ENCODE measurements around the gene WASF3.
A peak's percentile ranks its signal among the peaks of the same experiment; 100 is the strongest.
"Not testable (repeated sequence)": the region's sequence is repeated elsewhere in the genome, so short reads cannot be mapped to it uniquely, and the experiment has no call there.

Gene WASF3

GRCh38 chr13:26621731-26622401 lies 64.4 kb downstream of the WASF3 start:
- Mint-ChIP-seq H3K4me1 (no peaks in the 10 kb centered on the region), H3K9me3 (peaks cover 8% of the 10 kb centered on the region), H3K36me3 (no peaks in the 10 kb centered on the region), H3K27ac (no peak overlapping the region), H3K4me3 (no peak overlapping the region)
- no peak for ATAC-seq
- no peak for DNase-seq (ENCODE audit: low spot score in 2 of 2)

- H3K9me3 Mint-ChIP-seq = peaks cover 8% of the 10 kb centered on the region
- no peak overlapping the region for H3K27ac Mint-ChIP-seq
- no peaks in the 10 kb centered on the region for H3K36me3 Mint-ChIP-seq
- DNase-seq (ENCODE audit: low spot score in 2 of 2) (no peak), ATAC-seq (no peak)
- no peak overlapping the region for H3K4me3 Mint-ChIP-seq
- H3K4me1 Mint-ChIP-seq = no peaks in the 10 kb centered on the region
Measured at GRCh38 chr13:26623125-26623524, 65.6 kb downstream of the WASF3 start.

GRCh38 chr13:26624572-26624971 lies 67.1 kb downstream of the WASF3 start:
- Mint-ChIP-seq H3K27ac (no peak overlapping the region), H3K4me1 (no peaks in the 10 kb centered on the region), H3K4me3 (no peak overlapping the region), H3K36me3 (no peaks in the 10 kb centered on the region), H3K9me3 (peaks cover 8% of the 10 kb centered on the region)
- DNase-seq (ENCODE audit: low spot score in 2 of 2) = no peak
- ATAC-seq = no peak

DNA sequence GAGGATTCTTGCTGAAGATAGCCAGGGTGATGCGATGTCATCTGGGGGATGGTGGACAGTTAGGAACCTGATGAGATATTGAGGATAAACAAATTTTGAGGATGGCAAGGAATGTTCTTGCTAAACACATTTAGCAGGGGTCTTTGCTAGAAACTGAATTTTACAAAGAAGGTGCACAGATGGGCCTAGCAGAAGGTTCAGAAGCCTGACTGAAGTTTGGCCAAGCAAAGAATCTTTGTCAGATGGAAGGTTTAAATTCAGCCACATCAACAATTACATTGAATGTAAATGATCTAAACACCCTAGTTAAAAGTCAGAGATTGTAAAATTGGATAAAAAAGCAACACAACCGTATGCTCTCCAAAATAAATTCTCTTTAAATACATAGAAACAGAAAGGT lies 68.8 kb downstream of the WASF3 start:
- no peaks in the 10 kb centered on the region for H3K36me3 Mint-ChIP-seq
- H3K4me1 Mint-ChIP-seq = no peaks in the 10 kb centered on the region
- peaks cover 8% of the 10 kb centered on the region for H3K9me3 Mint-ChIP-seq
- H3K27ac Mint-ChIP-seq = no peak overlapping the region
- DNase-seq (ENCODE audit: low spot score in 2 of 2) (no peak), ATAC-seq (no peak)
- H3K4me3 Mint-ChIP-seq = no peak overlapping the region

DNA sequence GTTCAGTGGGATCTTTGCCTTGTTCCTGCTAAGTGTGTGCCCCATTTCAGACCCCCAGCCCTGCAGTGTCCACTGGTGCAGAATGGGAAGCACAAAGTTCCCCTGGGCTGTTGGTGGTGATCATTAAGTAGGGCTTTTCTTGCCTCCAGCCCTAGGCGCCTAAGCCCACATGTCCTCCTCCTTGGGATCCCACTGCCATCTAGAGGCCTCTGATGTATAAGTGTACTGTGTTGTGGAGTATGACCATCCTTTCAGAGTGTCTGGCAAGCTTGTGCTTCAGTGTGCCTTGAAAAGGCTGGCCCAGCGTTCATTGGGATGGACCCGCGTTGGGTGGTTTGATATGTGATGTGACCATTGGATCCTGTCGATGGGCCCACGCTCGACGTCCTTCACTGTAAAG lies 71.2 kb downstream of the WASF3 start:
- Mint-ChIP-seq H3K4me1 (no peaks in the 10 kb centered on the region), H3K36me3 (no peaks in the 10 kb centered on the region), H3K27ac (no peak overlapping the region), H3K4me3 (no peak overlapping the region), H3K9me3 (peaks cover 8% of the 10 kb centered on the region)
- DNase-seq (ENCODE audit: low spot score in 2 of 2) (no peak), ATAC-seq (peak; percentile 39)

- no peaks in the 10 kb centered on the region for H3K4me1 Mint-ChIP-seq
- H3K27ac Mint-ChIP-seq = no peak overlapping the region
- no peak overlapping the region for H3K4me3 Mint-ChIP-seq
- no peak for DNase-seq (ENCODE audit: low spot score in 2 of 2)
- ATAC-seq = peak; percentile 19
- no peaks in the 10 kb centered on the region for H3K36me3 Mint-ChIP-seq
- peaks cover 4% of the 10 kb centered on the region for H3K9me3 Mint-ChIP-seq
Measured at GRCh38 chr13:26629260-26629825, 71.9 kb downstream of the WASF3 start.

DNA sequence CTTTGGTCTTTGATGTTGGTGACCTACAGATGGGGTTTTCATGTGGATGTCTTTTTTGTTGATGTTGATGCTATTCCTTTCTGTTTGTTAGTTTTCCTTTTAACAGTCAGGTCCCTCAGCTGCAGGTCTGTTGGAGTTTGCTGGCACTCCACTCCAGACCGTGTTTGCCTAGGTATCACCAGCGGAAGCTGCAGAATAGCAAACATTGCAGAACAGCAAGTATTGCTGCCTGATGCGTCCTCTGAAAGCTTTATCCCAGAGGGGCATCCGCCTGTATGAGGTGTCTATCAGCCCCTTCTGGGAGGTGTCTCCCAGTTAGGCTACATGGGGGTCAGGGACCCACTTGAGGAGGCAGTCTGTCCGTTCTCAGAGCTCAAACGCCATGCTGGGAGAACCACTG lies 78.2 kb downstream of the WASF3 start:
- H3K4me3 Mint-ChIP-seq; DNase-seq (ENCODE audit: low spot score in 2 of 2); H3K27ac Mint-ChIP-seq; ATAC-seq; H3K36me3 Mint-ChIP-seq; H3K9me3 Mint-ChIP-seq; H3K4me1 Mint-ChIP-seq: not testable (repeated sequence)

GRCh38 chr13:26636073-26636472 lies 78.6 kb downstream of the WASF3 start:
- not testable (repeated sequence) for ATAC-seq; H3K27ac Mint-ChIP-seq; H3K4me1 Mint-ChIP-seq; H3K36me3 Mint-ChIP-seq; H3K9me3 Mint-ChIP-seq; DNase-seq (ENCODE audit: low spot score in 2 of 2); H3K4me3 Mint-ChIP-seq

- Mint-ChIP-seq H3K9me3 (peaks cover 9% of the 10 kb centered on the region), H3K4me3 (no peak overlapping the region), H3K27ac (no peak overlapping the region), H3K36me3 (no peaks in the 10 kb centered on the region), H3K4me1 (no peaks in the 10 kb centered on the region)
- DNase-seq (ENCODE audit: low spot score in 2 of 2) = no peak
- ATAC-seq = no peak
Measured at GRCh38 chr13:26646603-26647002, 89.1 kb downstream of the WASF3 start.

DNA sequence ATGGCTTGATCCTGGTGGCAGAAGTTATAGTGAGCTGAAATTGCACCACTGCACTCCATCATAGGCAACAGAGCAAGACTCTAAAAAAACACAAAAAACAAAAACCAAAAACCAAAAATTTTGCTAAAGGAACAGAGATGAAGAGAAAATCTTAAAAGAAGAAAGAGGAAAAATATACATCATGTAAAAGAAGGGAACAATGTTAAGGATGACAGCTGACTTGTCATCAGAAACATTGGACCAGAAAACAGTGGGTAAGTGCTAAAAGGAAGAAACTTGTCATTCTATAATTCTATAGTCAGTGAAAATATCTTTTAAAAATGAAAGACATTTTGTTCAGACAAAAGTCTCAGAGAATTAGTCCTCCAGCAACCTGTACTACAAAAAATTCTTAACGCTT lies 93.8 kb downstream of the WASF3 start:
- no peak overlapping the region for H3K4me3 Mint-ChIP-seq
- H3K9me3 Mint-ChIP-seq = peaks cover 9% of the 10 kb centered on the region
- H3K4me1 Mint-ChIP-seq = no peaks in the 10 kb centered on the region
- DNase-seq (ENCODE audit: low spot score in 2 of 2) (no peak), ATAC-seq (no peak)
- no peak overlapping the region for H3K27ac Mint-ChIP-seq
- no peaks in the 10 kb centered on the region for H3K36me3 Mint-ChIP-seq

DNA sequence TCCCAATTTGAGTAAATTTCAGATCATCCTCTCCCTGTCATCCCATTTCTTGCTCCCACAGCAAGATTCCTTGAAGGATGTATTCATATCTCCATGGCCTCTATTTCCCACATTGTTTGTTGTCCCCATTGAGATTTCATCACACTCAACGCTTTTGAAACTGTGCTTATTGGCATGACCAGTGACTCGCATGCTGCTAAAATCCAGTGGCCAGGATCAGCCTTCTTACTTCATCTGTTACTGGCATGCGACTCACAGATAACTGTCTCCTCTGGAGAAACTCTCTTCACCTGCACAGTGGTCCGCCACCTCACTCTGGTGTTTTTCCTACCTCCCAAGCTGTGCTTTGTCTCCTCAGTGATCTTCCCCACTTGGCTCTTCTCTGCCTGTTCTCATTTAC lies 95.8 kb downstream of the WASF3 start:
- ATAC-seq (no peak), DNase-seq (ENCODE audit: low spot score in 2 of 2) (no peak)
- Mint-ChIP-seq H3K9me3 (peaks cover 9% of the 10 kb centered on the region), H3K4me3 (no peak overlapping the region), H3K4me1 (no peaks in the 10 kb centered on the region), H3K36me3 (no peaks in the 10 kb centered on the region), H3K27ac (no peak overlapping the region)

- ATAC-seq (no peak), DNase-seq (ENCODE audit: low spot score in 2 of 2) (no peak)
- Mint-ChIP-seq H3K27ac (no peak overlapping the region), H3K36me3 (no peaks in the 10 kb centered on the region), H3K4me3 (no peak overlapping the region), H3K4me1 (no peaks in the 10 kb centered on the region), H3K9me3 (peaks cover 9% of the 10 kb centered on the region)
Measured at GRCh38 chr13:26653842-26654241, 96.4 kb downstream of the WASF3 start.

DNA sequence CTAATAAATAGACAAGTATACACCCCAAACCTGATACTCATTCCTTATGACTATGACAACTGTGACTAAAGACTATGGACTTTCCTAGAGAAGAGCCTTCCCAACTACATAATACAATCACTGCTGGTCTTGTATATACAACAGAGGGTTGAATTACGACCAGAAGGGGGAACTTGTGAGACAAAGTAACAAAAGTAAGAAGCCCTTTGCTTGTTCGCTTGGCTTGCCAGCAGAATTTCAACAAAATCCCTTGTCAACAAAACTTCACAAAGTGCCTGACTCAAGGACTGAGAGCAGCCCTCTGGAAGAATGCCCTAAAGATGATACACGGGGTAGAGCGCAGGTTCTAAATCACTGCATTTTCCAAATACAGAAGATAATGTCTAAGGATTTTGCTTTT lies 99.4 kb downstream of the WASF3 start:
- no peaks in the 10 kb centered on the region for H3K9me3 Mint-ChIP-seq
- DNase-seq (ENCODE audit: low spot score in 2 of 2) (no peak), ATAC-seq (no peak)
- H3K4me1 Mint-ChIP-seq = no peaks in the 10 kb centered on the region
- H3K36me3 Mint-ChIP-seq = no peaks in the 10 kb centered on the region
- no peak overlapping the region for H3K4me3 Mint-ChIP-seq
- no peak overlapping the region for H3K27ac Mint-ChIP-seq

DNA sequence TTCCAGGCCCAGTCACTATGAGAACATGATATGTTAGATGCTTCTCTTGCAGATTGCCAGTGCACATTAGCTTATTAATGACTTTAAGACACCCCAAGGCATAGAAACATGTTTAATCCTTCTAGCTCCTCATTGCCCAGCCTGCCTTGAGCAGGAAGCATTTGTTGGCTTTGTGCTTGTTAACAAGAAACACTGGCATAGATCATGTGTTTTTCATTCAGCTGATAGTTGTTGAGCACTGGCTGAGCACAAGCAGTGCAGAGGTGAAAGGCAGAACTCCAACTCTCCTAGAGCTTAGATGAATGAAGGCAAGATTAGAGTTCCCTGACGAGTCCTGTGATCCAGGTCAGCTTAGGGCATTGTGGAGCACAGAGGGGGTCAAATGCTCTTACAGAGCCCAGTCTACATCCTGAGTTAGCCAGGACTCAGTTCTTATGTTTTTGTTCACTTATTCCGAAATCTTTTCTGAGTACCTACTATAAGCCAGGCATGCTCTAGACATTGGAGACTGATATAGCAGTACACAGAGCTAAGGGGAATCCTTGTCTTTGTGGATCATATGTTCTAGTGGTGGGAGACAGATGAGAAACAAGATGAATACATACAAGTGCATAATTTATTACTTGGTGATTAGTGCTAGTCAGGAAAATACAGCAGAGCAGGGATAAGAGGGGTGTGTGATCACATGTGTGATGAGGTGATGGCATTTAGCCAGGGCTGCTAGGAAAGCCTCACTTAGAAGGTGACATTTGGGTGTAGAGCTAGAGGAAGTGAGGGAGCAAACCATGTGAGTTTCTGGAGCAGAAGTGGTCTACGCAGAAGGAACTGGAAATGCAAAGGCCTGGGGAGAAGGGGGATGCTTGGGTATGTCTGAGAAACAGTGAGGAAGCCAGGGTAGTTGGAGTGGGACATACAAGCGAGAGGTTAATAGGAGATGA lies 101.2 kb downstream of the WASF3 start:
- Mint-ChIP-seq H3K4me1 (no peaks in the 10 kb centered on the region), H3K4me3 (no peak overlapping the region), H3K27ac (no peak overlapping the region), H3K36me3 (no peaks in the 10 kb centered on the region), H3K9me3 (no peaks in the 10 kb centered on the region)
- ATAC-seq = no peak
- no peak for DNase-seq (ENCODE audit: low spot score in 2 of 2)

DNA sequence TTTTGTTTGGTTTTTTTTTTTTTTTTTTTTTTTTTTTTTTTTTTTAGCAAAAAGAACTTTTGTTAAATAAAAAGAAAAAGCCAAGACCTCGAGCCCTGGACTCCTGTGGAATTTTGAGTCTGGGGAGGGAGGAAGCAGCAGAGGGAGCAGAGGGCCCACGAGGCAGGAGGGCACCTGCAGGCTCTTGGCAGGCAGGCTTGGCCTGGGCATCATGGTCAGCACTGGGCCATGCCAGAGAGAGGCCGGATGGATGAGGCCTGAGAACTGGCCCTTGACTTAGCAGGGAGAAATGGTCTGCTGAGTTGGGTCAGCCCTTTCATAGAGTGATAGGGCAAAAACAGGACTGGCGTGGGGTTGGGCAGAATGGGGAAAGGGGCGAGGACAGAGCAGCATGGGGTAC lies 102.7 kb downstream of the WASF3 start:
- Mint-ChIP-seq H3K27ac (no peak overlapping the region), H3K4me3 (no peak overlapping the region), H3K4me1 (no peaks in the 10 kb centered on the region), H3K36me3 (no peaks in the 10 kb centered on the region), H3K9me3 (no peaks in the 10 kb centered on the region)
- DNase-seq (ENCODE audit: low spot score in 2 of 2) (no peak), ATAC-seq (no peak)

- Mint-ChIP-seq H3K4me1 (no peaks in the 10 kb centered on the region), H3K4me3 (no peak overlapping the region), H3K27ac (no peak overlapping the region), H3K36me3 (no peaks in the 10 kb centered on the region), H3K9me3 (no peaks in the 10 kb centered on the region)
- DNase-seq (ENCODE audit: low spot score in 2 of 2) = no peak
- ATAC-seq = no peak
Measured at GRCh38 chr13:26660766-26661165, 103.3 kb downstream of the WASF3 start.

All from stimulated activated effector memory CD8-positive, alpha-beta T cell treated with anti-CD3 and anti-CD28 coated beads, Interleukin-12 subunit alpha, Interleukin-12 subunit beta, amount 100 ng/mL, for 72 hours (primary cell).